Loucy (cell line): ENCODE results near the gene XXYLT1.
A peak's percentile ranks its signal among the peaks of the same experiment; 100 is the strongest.

Source experiments
- H2AFZ ChIP-seq: fragments of 200-600 bp; sonication (generic); 2 replicates; pipeline ENCODE4 v1.6.0; 2016; ENCODE audit warnings: antibody characterized with exemption, mild to moderate bottlenecking, low read length, moderate library complexity
- H3F3A ChIP-seq: fragments of 200-600 bp; 2 replicates; pipeline ENCODE4 v1.6.0; 2016; ENCODE audit warnings: antibody characterized with exemption, low read depth, mild to moderate bottlenecking
- H3K27me3 ChIP-seq: fragments of 200-600 bp; sonication (generic); 2 replicates; pipeline ENCODE4 v1.6.1; 2014; ENCODE audit warnings: low read length, mild to moderate bottlenecking; ENCODE audit not compliant: insufficient read depth, poor library complexity, severe bottlenecking
- H3K36me3 ChIP-seq: fragments of 200-600 bp; sonication (generic); 2 replicates; pipeline ENCODE4 v1.6.1; 2016; ENCODE audit warnings: low read length; ENCODE audit not compliant: insufficient read depth
- H3K4me1 ChIP-seq: fragments of 200-600 bp; sonication (generic); 2 replicates; pipeline ENCODE4 v1.5.1; 2014; ENCODE audit warnings: low read length, mild to moderate bottlenecking; ENCODE audit not compliant: insufficient read depth, poor library complexity, severe bottlenecking
- H3K4me2 ChIP-seq: fragments of 200-600 bp; sonication (generic); 2 replicates; pipeline ENCODE4 v1.6.0; 2014; ENCODE audit warnings: antibody characterized with exemption, low read length, low read depth, mild to moderate bottlenecking; ENCODE audit not compliant: poor library complexity, severe bottlenecking
- H3K4me3 ChIP-seq: fragments of 200-600 bp; sonication (generic); 2 replicates; pipeline ENCODE4 v1.5.1; 2014; ENCODE audit warnings: low read length, mild to moderate bottlenecking, mixed read lengths; ENCODE audit not compliant: poor library complexity, severe bottlenecking
- H3K79me2 ChIP-seq: fragments of 200-600 bp; sonication (generic); 2 replicates; pipeline ENCODE4 v1.6.1; 2014; ENCODE audit warnings: low read length; ENCODE audit not compliant: insufficient read depth
- H3K9ac ChIP-seq: fragments of 200-600 bp; sonication (generic); 2 replicates; pipeline ENCODE4 v1.6.0; 2014; ENCODE audit warnings: mild to moderate bottlenecking, low read depth, low read length, moderate library complexity; ENCODE audit not compliant: poor library complexity, severe bottlenecking
- H3K9me2 ChIP-seq: fragments of 200-600 bp; sonication (generic); replicated peaks from 2 replicates; pipeline ENCODE4 v1.6.1; 2016; ENCODE audit warnings: low read depth, low read length, mixed read lengths
- H3K9me3 ChIP-seq: fragments of 200-600 bp; sonication (generic); 2 replicates; pipeline ENCODE4 v1.6.1; 2014; ENCODE audit warnings: mild to moderate bottlenecking, antibody characterized with exemption, low read length, low read depth; ENCODE audit not compliant: insufficient read depth
- H4K20me1 ChIP-seq: fragments of 200-600 bp; sonication (generic); 2 replicates; pipeline ENCODE4 v1.6.0; 2014; ENCODE audit warnings: antibody characterized with exemption, low read length, mild to moderate bottlenecking; ENCODE audit not compliant: insufficient read depth, poor library complexity, severe bottlenecking
- CTCF ChIP-seq: fragments of 200-600 bp; sonication (generic); conservative IDR thresholded peaks from 2 replicates; pipeline ENCODE4 v1.5.1; 2014; ENCODE audit warnings: mild to moderate bottlenecking, antibody characterized with exemption, low read length
- EZH2phosphoT487 ChIP-seq: fragments of 200-600 bp; IDR thresholded peaks from 2 replicates; pipeline ENCODE4 v1.6.1; 2018; ENCODE audit warnings: antibody characterized with exemption, mild to moderate bottlenecking, moderate library complexity, borderline replicate concordance

Gene XXYLT1

GRCh38 chr3:195162816-195163215, 108.1 kb downstream of the XXYLT1 start:
- peaks cover 81% of the 10 kb centered on the region for H3K4me1 ChIP-seq
- peak overlapping the region; percentile 66 for H3K4me2 ChIP-seq
- H3K4me3 ChIP-seq: peak overlapping the region; percentile 32
- no peaks in the 10 kb centered on the region for H4K20me1 ChIP-seq
- H3K27me3 ChIP-seq: no peaks in the 10 kb centered on the region
- no peaks in the 10 kb centered on the region for H3K9me2 ChIP-seq
- H2AFZ ChIP-seq: no peak overlapping the region
- TF ChIP-seq EZH2phosphoT487 (no peak), CTCF (no peak)
- H3F3A ChIP-seq: peaks cover 17% of the 10 kb centered on the region
- peak overlapping the region; percentile 79 for H3K9ac ChIP-seq
- H3K36me3 ChIP-seq: no peaks in the 10 kb centered on the region
- H3K79me2 ChIP-seq: peaks cover 58% of the 10 kb centered on the region
- no peaks in the 10 kb centered on the region for H3K9me3 ChIP-seq

GRCh38 chr3:195162033-195162669, 108.8 kb downstream of the XXYLT1 start:
- peak overlapping the region; percentile 39 for H3K4me3 ChIP-seq
- peaks cover 87% of the 10 kb centered on the region for H3K4me1 ChIP-seq
- H3K9me3 ChIP-seq: no peaks in the 10 kb centered on the region
- H3K79me2 ChIP-seq: peaks cover 59% of the 10 kb centered on the region
- H3K9ac ChIP-seq: peak overlapping the region; percentile 79
- no peaks in the 10 kb centered on the region for H3K36me3 ChIP-seq
- TF ChIP-seq EZH2phosphoT487: no peak
- TF ChIP-seq CTCF: no peak
- peak overlapping the region; percentile 66 for H3K4me2 ChIP-seq
- H3F3A ChIP-seq: peaks cover 23% of the 10 kb centered on the region
- H3K27me3 ChIP-seq: no peaks in the 10 kb centered on the region
- H2AFZ ChIP-seq: no peak overlapping the region
- no peaks in the 10 kb centered on the region for H4K20me1 ChIP-seq
- H3K9me2 ChIP-seq: no peaks in the 10 kb centered on the region

GRCh38 chr3:195160908-195161434, 110.0 kb downstream of the XXYLT1 start:
- H3K9me2 ChIP-seq: no peaks in the 10 kb centered on the region
- H2AFZ ChIP-seq: no peak overlapping the region
- H3K79me2 ChIP-seq: peaks cover 67% of the 10 kb centered on the region
- no peaks in the 10 kb centered on the region for H4K20me1 ChIP-seq
- H3K4me2 ChIP-seq: peak overlapping the region; percentile 3
- peak overlapping the region; percentile 74 for H3K9ac ChIP-seq
- no peaks in the 10 kb centered on the region for H3K27me3 ChIP-seq
- H3K4me1 ChIP-seq: peaks cover 94% of the 10 kb centered on the region
- TF ChIP-seq CTCF: no peak
- no peak for TF ChIP-seq EZH2phosphoT487
- H3K9me3 ChIP-seq: no peaks in the 10 kb centered on the region
- no peak overlapping the region for H3K4me3 ChIP-seq
- H3K36me3 ChIP-seq: no peaks in the 10 kb centered on the region
- H3F3A ChIP-seq: peaks cover 27% of the 10 kb centered on the region
